GM12891 (cell line): ENCODE data around the gene LAMA5.
A peak's percentile ranks its signal among the peaks of the same experiment; 100 is the strongest.

Source experiments
- DNase-seq: peaks from one replicate; pipeline ENCODE4 v3.0.0; 2011; ENCODE audit warnings: low spot score; ENCODE audit not compliant: insufficient read length
- FAIRE-seq: peaks from 2 replicates; lab custom pipeline; 2011; peaks lifted over from hg19 to GRCh38; lab: Jason Lieb, UNC
- PAX5 ChIP-seq: IDR thresholded peaks from 2 replicates; pipeline ENCODE4 v1.6.1; 2011; ENCODE audit warnings: low read length, moderate library complexity, mild to moderate bottlenecking; ENCODE audit not compliant: insufficient read depth, severe bottlenecking
- POLR2A ChIP-seq: IDR thresholded peaks from 2 replicates; pipeline ENCODE4 v1.6.1; 2011; ENCODE audit warnings: low read depth, low read length, control low read depth
- POLR2AphosphoS5 ChIP-seq: IDR thresholded peaks from 2 replicates; pipeline ENCODE4 v1.6.1; 2011; ENCODE audit warnings: low read depth, low read length, control low read depth
- POU2F2 ChIP-seq: IDR thresholded peaks from 2 replicates; pipeline ENCODE4 v1.6.1; 2011; ENCODE audit warnings: low read depth, mild to moderate bottlenecking, control low read depth, low read length, moderate library complexity
- SPI1 ChIP-seq: IDR thresholded peaks from 2 replicates; pipeline ENCODE4 v1.6.1; 2011; ENCODE audit warnings: low read depth, low read length, control low read depth
- TAF1 ChIP-seq: IDR thresholded peaks from 2 replicates; pipeline ENCODE4 v1.6.1; 2011; ENCODE audit warnings: low read depth, low read length, control low read depth

The LAMA5 gene

DNA sequence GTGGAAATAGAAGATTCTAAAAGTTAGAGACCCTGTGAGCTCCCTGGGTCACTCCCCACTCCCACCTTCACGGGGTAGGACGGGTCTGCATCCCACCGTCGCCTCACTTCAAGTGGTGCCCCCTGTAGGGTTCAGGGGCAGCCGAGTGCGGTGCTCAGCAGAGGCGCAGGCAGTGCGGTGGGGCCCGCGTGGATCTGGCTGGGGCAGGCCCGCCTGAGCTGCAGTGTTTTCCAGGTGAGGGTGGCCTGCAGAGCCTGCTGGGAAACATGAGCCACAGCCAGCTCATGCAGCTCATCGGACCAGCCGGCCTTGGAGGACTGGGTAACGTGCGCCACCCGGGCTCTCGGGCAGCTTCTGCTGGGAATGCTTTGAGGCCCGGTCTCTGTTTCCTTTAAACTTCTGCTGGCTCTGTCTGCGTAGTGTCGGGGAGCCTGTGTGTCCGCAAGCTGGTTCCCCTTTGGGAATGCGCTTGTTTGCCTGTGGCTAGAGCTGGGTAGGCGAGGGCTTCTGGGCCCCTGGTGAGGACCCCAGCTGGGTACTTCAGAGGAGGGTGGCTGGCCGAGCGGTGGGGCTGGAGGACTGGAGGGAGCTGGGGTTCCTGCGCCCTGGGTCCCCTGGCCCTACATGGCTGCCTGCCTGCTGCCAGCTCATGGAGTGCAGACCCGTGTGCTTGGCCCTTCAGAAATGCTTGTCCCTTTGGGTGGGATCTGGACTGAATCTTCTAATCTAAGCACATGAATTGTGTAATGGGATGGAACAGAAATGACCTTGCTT is 60.5 kb downstream of the LAMA5 start:
- FAIRE-seq = no peak
- TF ChIP-seq TAF1 (no peak), POLR2A (no peak), PAX5 (no peak), POU2F2 (no peak), POLR2AphosphoS5 (no peak; the same call in 1 of the 2 replicates), SPI1 (no peak)
- no peak for DNase-seq

DNA sequence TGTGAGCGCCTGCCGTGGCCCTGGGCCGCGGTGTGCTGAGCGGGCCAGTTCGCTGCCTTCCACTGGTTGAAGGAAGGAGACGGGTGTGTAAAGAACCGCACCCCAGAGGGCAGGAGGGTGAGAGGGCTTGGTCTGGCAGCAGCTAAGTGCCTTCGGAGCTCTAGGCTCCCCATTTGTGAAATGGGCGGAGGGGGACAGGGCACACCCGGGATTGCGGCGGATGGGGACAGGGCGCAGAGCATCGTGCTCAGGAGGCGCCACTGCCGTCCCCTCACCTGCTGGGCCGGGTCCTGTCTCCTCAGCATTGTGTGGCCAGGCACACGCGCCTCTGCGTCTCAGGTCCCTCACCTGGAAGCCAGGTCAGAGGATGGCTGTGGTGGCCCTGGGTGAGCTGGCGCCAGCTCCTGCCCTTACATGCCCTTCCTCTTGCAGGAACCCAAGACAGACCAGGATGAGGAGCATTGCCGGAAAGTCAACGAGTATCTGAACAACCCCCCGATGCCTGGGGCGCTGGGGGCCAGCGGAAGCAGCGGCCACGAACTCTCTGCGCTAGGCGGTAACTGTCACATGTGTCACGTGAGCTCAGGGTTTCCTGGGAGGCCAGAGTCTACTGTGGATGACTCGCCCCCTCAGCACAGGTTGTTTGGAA is 61.2 kb downstream of the LAMA5 start:
- TF ChIP-seq POLR2A = no peak; the same call in 1 of the 2 replicates
- TF ChIP-seq SPI1 = no peak
- no peak for TF ChIP-seq POU2F2
- no peak for TF ChIP-seq PAX5
- TF ChIP-seq TAF1 = no peak
- no peak for TF ChIP-seq POLR2AphosphoS5
- DNase-seq (no peak), FAIRE-seq (no peak)

DNA sequence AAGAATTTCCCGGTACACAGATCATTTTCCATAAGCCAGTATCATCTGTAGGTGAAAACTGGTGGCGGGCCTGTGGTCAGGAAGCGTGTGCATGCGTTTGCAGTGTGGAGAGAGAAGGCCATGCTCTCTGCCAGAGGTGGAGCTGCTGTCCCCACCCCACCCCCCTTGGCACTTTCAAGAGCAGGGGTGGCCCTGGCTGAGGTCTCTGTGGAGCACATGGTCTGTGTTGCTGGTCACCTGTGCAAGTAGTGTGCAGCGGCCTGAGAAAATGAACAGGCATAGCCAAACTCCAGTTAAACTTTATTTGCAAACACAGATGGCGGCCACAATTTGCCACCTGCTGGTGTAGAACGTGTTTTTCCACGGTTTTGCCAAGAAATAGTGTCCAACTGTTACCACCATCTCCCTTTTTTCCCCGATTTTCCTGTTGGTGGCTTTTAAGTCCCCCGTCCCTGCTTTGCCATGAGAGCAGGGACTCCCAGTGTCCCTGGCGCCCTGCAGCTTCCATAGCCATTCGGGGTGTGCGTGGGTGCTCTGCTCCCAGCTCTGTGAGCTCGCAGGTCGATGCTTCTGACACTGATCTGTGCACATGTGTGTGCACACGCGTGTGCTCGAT is 61.9 kb downstream of the LAMA5 start:
- DNase-seq = no peak
- TF ChIP-seq SPI1 = no peak
- no peak for TF ChIP-seq TAF1
- FAIRE-seq = no peak

DNA sequence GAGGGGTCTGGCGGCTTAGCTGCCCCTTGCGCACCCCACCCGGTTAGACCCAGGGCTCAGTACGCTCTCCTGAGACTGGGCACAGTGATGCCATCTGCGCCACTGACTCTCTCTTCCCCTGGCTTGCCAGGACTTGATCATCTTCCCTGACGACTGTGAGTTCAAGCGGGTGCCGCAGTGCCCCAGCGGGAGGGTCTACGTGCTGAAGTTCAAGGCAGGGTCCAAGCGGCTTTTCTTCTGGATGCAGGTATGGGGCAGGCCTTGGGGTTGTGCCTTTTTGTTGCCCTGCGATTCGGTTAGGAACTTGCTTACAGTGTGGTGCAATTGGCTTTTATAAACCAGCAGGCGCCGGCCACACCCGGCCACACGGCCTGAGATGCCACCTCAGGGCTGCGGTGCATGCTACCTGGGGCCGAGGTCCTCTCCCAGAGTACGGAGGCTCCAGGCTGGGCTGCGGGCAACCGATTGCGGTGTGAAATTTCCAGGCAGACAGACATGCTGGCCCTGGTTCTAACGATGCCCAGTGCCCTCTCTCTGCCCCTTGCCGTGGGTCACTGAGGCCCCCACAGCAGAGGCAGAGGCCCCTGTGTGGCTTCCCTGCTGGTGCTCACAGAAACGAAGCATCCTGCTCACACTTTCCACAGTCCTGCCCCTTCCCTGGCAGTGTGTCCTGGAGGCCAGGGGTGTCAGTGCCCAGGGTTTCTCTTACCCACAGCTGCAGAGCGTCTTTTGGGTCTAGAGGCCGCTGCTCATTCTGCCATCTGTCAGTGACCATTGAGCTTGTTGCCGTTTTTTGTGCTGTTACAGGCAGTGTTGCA is 62.6 kb downstream of the LAMA5 start:
- no peak for TF ChIP-seq PAX5
- 0 out of 2 replicates have a peak, but pooled peaks have one; percentile 16 for TF ChIP-seq POU2F2
- no peak for DNase-seq

DNA sequence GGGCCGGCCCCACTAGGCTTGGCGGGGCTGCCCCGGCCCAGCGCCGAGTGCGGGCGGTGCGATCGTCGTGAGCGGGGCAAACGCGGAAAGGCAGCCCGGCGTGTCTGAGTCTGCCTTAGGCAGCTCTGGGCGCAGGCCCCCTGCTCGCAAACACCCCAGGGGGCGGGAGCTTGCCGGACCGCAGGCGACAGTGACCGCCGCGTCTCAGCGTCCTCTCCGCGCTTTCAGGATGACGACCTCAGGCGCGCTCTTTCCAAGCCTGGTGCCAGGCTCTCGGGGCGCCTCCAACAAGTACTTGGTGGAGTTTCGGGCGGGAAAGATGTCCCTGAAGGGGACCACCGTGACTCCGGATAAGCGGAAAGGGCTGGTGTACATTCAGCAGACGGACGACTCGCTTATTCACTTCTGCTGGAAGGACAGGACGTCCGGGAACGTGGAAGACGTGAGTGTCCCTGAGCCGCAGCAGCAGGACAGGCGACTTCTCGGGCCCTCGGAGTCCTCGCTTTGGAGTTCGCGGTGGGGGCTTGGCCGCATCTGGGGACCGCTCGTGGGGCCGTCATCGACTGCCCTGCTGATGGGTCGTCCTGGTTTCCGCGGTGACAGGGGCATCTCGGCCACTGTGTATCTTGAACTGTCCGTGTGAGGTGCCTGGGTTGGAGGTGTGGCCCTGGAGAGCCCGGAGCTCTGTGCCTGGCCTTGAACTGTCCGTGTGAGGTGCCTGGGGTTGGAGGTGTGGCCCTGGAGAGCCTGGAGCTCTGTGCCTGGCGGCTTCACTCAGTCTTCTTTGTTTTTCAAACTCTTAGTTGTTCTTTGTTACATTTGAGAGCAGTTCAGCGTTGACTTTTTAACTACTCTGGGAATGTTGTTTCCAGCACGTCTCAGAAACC is 63.5 kb downstream of the LAMA5 start:
- FAIRE-seq (no peak), DNase-seq (peak; percentile 65)
- TF ChIP-seq POLR2A = no peak
- TF ChIP-seq POU2F2 = no peak
- TF ChIP-seq TAF1 = no peak
- no peak for TF ChIP-seq SPI1
- no peak for TF ChIP-seq POLR2AphosphoS5
- TF ChIP-seq PAX5 = no peak

More for the DNA sequence above, 62.6 kb downstream of the LAMA5 start:
- FAIRE-seq = no peak

DNA sequence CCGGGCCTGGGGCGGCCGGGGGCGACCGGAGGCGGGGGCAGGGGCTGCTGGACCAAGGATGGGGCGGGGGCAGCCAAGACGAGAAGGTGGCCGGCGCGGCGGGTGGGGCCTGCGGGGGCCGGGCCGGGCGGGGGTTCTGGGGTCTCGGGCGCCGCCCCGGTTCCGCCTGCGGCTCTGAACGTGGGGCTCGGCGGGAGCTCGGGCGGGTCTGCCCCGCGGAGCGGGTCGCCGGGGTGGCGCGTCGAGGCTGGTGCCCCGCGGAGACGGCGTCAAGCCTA is 64.1 kb downstream of the LAMA5 start:
- no peak for DNase-seq
- FAIRE-seq = no peak
- TF ChIP-seq SPI1 = no peak
- no peak for TF ChIP-seq TAF1
- TF ChIP-seq POU2F2 = no peak
- TF ChIP-seq POLR2AphosphoS5 = no peak
- no peak for TF ChIP-seq POLR2A
- TF ChIP-seq PAX5 = no peak

DNA sequence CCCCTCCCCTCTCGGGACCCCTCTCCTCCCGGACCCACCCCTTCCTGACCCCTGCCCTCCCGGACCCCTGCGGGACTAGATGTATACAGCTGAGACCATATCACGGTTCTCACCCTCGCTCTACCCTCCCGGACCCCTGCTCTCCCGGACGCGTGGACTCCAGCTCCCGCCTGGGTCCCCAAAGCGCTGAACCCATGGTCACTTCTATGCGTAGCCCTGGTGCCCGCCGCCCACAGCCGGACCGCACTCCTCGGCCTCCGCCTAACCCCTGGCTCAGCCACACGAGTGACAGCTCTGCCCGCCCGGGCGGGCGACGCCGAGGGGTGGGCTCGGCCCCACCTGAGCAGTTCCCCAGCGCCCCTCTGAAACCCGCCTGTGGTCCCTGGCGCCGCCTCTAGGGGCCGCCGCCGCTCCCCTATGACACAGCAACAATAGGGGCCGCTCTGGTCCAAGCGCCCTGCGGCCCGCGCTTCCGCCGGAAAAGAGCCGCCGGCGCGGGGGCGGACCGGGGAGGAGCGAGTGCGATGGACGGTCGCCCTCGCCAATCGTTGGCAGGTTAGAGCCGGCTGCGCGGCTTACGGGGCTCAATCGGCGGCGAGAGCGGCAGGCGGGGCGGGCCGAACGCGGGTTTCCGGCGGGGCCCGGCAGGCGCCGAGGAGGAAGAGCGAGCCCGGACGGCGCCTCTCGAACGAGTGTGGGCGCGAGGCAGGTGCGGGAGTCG is 64.6 kb downstream of the LAMA5 start, which contains the start of gene ADRM1:
Gene ADRM1 (plus strand): TSS at position 657 of the 721 bp plus-strand sequence. CDS start 572 bp downstream, outside the sequence.
- DNase-seq (peak; percentile 100), FAIRE-seq (peak; percentile 84)
- TF ChIP-seq POLR2AphosphoS5 (no peak), POU2F2 (no peak), PAX5 (no peak), SPI1 (0 out of 2 replicates have a peak, but pooled peaks have one; percentile 0), POLR2A (0 out of 2 replicates have a peak, but pooled peaks have one; percentile 24), TAF1 (no peak; the same call in 1 of the 2 replicates)

DNA sequence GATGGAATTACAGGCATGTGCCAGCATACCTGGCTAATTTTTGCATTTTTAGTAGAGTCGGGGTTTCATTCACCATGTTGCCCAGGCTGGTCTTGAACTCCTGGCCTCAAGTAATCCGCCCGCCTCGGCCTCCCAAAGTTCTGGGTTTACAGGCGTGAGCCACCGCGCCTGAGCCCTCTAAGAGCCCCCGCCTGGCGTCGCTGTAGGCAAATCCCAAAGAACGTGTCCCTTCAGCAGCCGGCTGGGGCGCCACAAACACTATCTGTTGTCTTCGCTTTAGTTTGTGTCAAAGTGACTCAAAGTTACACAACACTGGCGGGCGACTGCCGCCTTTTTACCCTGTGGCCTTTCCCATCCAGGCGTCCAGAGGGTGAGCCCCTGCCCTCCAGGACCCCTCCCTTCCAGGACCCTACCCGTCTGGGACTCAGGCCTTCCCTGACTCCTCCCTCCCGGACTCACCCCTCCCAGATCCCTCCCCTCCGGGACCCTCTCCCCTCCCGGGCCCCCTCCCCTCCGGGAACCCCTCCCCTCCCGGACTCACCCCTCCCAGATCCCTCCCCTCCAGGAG is 65.3 kb downstream of the LAMA5 start:
- TF ChIP-seq POU2F2 (peak; percentile 56; the same call in 1 of the 2 replicates), POLR2AphosphoS5 (no peak), SPI1 (no peak), POLR2A (no peak), PAX5 (no peak), TAF1 (no peak)
- FAIRE-seq (peak; percentile 74), DNase-seq (peak; percentile 88)

DNA sequence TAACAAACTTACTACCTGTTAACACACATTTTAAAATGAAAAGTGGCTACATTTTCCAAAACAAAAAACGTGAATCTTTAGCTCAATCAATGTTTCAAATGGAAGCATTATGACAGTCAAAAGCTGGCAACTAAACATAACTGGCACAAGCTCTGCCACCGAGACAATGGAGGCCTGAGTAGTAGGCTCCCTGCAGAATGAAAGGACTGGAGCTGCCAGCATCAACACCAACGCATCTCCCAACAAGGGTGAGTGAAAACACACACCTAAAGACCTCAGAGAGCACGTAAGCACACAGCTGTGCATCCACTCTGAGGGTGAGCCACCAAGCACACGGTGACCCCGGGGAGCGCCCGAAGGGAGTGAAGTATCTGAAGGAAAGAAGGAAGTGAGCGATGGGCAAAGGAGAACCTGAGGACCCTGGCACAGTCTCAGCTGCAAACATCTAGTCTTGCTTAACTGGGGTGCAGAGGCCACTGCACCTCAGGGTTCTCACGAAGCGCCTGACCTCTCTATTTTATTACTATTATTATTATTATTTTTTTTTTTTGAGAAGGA is 65.9 kb downstream of the LAMA5 start:
- TF ChIP-seq PAX5 (no peak), POLR2A (no peak), POU2F2 (no peak), SPI1 (no peak), POLR2AphosphoS5 (no peak), TAF1 (no peak)
- FAIRE-seq = no peak
- no peak for DNase-seq
